Measurements from ENCODE around the gene COA5.

The COA5 gene

GRCh38 chr2:98573426-98573825 lies 34.9 kb downstream of the COA5 start:
- H3K4me3 Mint-ChIP-seq: no peak overlapping the region
- no peak overlapping the region for H3K27ac Mint-ChIP-seq
- CTCF ChIA-PET: no interaction called here
- H3K4me1 Mint-ChIP-seq: no peaks in the 10 kb centered on the region
- DNase-seq: peak; percentile 10
- no peaks in the 10 kb centered on the region for H3K9me3 Mint-ChIP-seq
- H3K36me3 Mint-ChIP-seq: peaks cover 77% of the 10 kb centered on the region
- no peaks in the 10 kb centered on the region for H3K27me3 Mint-ChIP-seq

GRCh38 chr2:98572676-98573075 lies 35.6 kb downstream of the COA5 start:
- DNase-seq: peak; percentile 8
- Mint-ChIP-seq H3K36me3 (peaks cover 76% of the 10 kb centered on the region), H3K4me1 (no peaks in the 10 kb centered on the region), H3K27ac (no peak overlapping the region), H3K4me3 (no peak overlapping the region), H3K27me3 (no peaks in the 10 kb centered on the region), H3K9me3 (no peaks in the 10 kb centered on the region)
- CTCF ChIA-PET: no interaction called here

- Mint-ChIP-seq H3K4me3 (no peak overlapping the region), H3K9me3 (no peaks in the 10 kb centered on the region), H3K27ac (no peak overlapping the region), H3K27me3 (no peaks in the 10 kb centered on the region), H3K36me3 (peaks cover 75% of the 10 kb centered on the region), H3K4me1 (no peaks in the 10 kb centered on the region)
- DNase-seq: peak; percentile 16
- CTCF ChIA-PET: no interaction called here
Observed at GRCh38 chr2:98572211-98572610, 36.1 kb downstream of the COA5 start.

- Mint-ChIP-seq H3K4me3 (no peak overlapping the region), H3K36me3 (peaks cover 78% of the 10 kb centered on the region), H3K27me3 (no peaks in the 10 kb centered on the region), H3K4me1 (no peaks in the 10 kb centered on the region), H3K27ac (no peak overlapping the region), H3K9me3 (no peaks in the 10 kb centered on the region)
- CTCF ChIA-PET: no interaction called here
- DNase-seq: peak; percentile 19
Observed at GRCh38 chr2:98571796-98572195, 36.5 kb downstream of the COA5 start.

- peaks cover 79% of the 10 kb centered on the region for H3K36me3 Mint-ChIP-seq
- H3K27ac Mint-ChIP-seq: no peak overlapping the region
- CTCF ChIA-PET: interaction anchor here (3.7 kb wide), 1 partner anchor 12 kb away, joined by 24 read pairs; no protein-coding TSS in a partner anchor
- no peak overlapping the region for H3K4me3 Mint-ChIP-seq
- no peaks in the 10 kb centered on the region for H3K27me3 Mint-ChIP-seq
- no peaks in the 10 kb centered on the region for H3K4me1 Mint-ChIP-seq
- no peak for DNase-seq
- H3K9me3 Mint-ChIP-seq: no peaks in the 10 kb centered on the region
Observed at GRCh38 chr2:98571121-98571701, 37.1 kb downstream of the COA5 start.

- H3K9me3 Mint-ChIP-seq: no peaks in the 10 kb centered on the region
- CTCF ChIA-PET: interaction anchor here (1.9 to 3.7 kb wide), 3 partner anchors 11 to 157 kb away, joined by 4 to 24 read pairs (median 9); no protein-coding TSS in a partner anchor
- peak overlapping the region; percentile 62 for H3K27ac Mint-ChIP-seq
- no peaks in the 10 kb centered on the region for H3K27me3 Mint-ChIP-seq
- H3K4me1 Mint-ChIP-seq: no peaks in the 10 kb centered on the region
- DNase-seq: no peak
- H3K36me3 Mint-ChIP-seq: peaks cover 79% of the 10 kb centered on the region
- H3K4me3 Mint-ChIP-seq: no peak overlapping the region
Observed at GRCh38 chr2:98570356-98570755, 38.0 kb downstream of the COA5 start.

- CTCF ChIA-PET: interaction anchor here (1.3 to 3.7 kb wide), 5 partner anchors 11 to 268 kb away, joined by 4 to 24 read pairs (median 9); no protein-coding TSS in a partner anchor
- Mint-ChIP-seq H3K9me3 (no peaks in the 10 kb centered on the region), H3K27me3 (no peaks in the 10 kb centered on the region), H3K4me3 (no peak overlapping the region), H3K4me1 (no peaks in the 10 kb centered on the region), H3K27ac (no peak overlapping the region), H3K36me3 (peaks cover 78% of the 10 kb centered on the region)
- no peak for DNase-seq
Observed at GRCh38 chr2:98569915-98570314, 38.4 kb downstream of the COA5 start.

- no peaks in the 10 kb centered on the region for H3K4me1 Mint-ChIP-seq
- no peaks in the 10 kb centered on the region for H3K9me3 Mint-ChIP-seq
- peak; percentile 78 for DNase-seq
- peak overlapping the region; percentile 16 for H3K27ac Mint-ChIP-seq
- no peak overlapping the region for H3K4me3 Mint-ChIP-seq
- H3K27me3 Mint-ChIP-seq: no peaks in the 10 kb centered on the region
- peaks cover 75% of the 10 kb centered on the region for H3K36me3 Mint-ChIP-seq
- CTCF ChIA-PET: interaction anchor here (0.5 to 3.7 kb wide), 22 partner anchors 10 to 632 kb away, joined by 3 to 24 read pairs (median 3); no protein-coding TSS in a partner anchor
Observed at GRCh38 chr2:98569197-98569793, 39.0 kb downstream of the COA5 start.

- Mint-ChIP-seq H3K4me3 (no peak overlapping the region), H3K9me3 (no peaks in the 10 kb centered on the region), H3K27ac (no peak overlapping the region), H3K36me3 (peaks cover 75% of the 10 kb centered on the region), H3K4me1 (no peaks in the 10 kb centered on the region), H3K27me3 (no peaks in the 10 kb centered on the region)
- no peak for DNase-seq
- CTCF ChIA-PET: interaction anchor here (0.5 to 3.7 kb wide), 22 partner anchors 9 to 631 kb away, joined by 3 to 24 read pairs (median 3); no protein-coding TSS in a partner anchor
Observed at GRCh38 chr2:98568161-98568956, 40.0 kb downstream of the COA5 start.

- no peaks in the 10 kb centered on the region for H3K9me3 Mint-ChIP-seq
- H3K36me3 Mint-ChIP-seq: peaks cover 69% of the 10 kb centered on the region
- H3K27ac Mint-ChIP-seq: no peak overlapping the region
- CTCF ChIA-PET: no interaction called here
- H3K4me3 Mint-ChIP-seq: no peak overlapping the region
- no peak for DNase-seq
- H3K4me1 Mint-ChIP-seq: no peaks in the 10 kb centered on the region
- H3K27me3 Mint-ChIP-seq: no peaks in the 10 kb centered on the region
Observed at GRCh38 chr2:98565941-98566340, 42.4 kb downstream of the COA5 start.

- DNase-seq: no peak
- Mint-ChIP-seq H3K9me3 (no peaks in the 10 kb centered on the region), H3K27me3 (no peaks in the 10 kb centered on the region), H3K27ac (peak overlapping the region; percentile 52), H3K36me3 (peaks cover 72% of the 10 kb centered on the region), H3K4me3 (no peak overlapping the region), H3K4me1 (peaks cover 3% of the 10 kb centered on the region)
- CTCF ChIA-PET: no interaction called here
Observed at GRCh38 chr2:98565286-98565860, 42.9 kb downstream of the COA5 start.

- Mint-ChIP-seq H3K36me3 (peaks cover 71% of the 10 kb centered on the region), H3K4me1 (peaks cover 10% of the 10 kb centered on the region), H3K27ac (no peak overlapping the region), H3K4me3 (no peak overlapping the region), H3K27me3 (no peaks in the 10 kb centered on the region), H3K9me3 (no peaks in the 10 kb centered on the region)
- CTCF ChIA-PET: no interaction called here
- no peak for DNase-seq
Observed at GRCh38 chr2:98564541-98565132, 43.7 kb downstream of the COA5 start.

- H3K9me3 Mint-ChIP-seq: no peaks in the 10 kb centered on the region
- H3K27ac Mint-ChIP-seq: peak overlapping the region; percentile 84
- no peaks in the 10 kb centered on the region for H3K27me3 Mint-ChIP-seq
- CTCF ChIA-PET: no interaction called here
- H3K36me3 Mint-ChIP-seq: peaks cover 74% of the 10 kb centered on the region
- no peak for DNase-seq
- H3K4me1 Mint-ChIP-seq: peaks cover 23% of the 10 kb centered on the region
- H3K4me3 Mint-ChIP-seq: no peak overlapping the region
Observed at GRCh38 chr2:98563394-98563793, 44.9 kb downstream of the COA5 start.
